ENCODE measurements around the gene MELTF.

MELTF gene

DNA sequence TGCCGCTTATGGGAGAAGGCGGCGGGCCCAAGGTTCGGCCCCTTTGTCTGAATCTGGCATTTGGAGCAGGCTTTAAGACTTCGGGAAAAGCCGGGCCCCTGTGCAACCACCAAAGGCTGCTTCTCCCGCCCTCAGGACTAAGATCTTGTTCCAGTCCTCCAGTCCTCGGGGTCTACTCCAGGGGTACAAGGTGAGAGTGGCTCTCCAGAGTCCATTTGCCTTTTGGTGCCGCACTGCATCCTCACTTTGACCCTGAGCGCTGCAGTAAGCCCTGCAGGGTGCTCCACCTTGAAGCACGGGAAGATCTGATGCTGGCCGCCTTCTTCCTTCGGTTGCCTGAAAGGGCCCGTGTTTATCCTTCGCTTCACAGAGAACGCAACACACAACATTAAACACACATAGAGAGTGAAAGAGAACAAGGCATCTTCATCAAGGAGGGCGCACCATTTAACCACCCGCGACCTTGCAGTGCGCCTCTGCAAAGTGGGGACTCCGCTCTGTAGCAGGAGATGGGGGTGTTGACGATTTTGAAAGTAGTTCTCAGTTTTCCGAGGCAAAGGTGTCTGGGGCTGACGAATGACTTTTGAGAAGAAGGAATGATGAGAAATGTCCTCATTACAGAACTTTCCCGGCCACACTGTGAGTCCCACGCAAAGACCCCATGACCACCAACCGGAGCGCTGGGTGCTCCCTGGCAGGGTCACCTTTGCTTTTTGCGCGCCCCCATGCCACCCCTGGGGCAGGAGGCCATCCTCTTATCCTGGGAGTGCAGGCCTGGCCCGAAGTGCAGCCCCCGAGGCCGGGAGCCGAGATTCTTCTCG is 62.0 kb downstream of the MELTF start:
- DNase-seq: no peak

DNA sequence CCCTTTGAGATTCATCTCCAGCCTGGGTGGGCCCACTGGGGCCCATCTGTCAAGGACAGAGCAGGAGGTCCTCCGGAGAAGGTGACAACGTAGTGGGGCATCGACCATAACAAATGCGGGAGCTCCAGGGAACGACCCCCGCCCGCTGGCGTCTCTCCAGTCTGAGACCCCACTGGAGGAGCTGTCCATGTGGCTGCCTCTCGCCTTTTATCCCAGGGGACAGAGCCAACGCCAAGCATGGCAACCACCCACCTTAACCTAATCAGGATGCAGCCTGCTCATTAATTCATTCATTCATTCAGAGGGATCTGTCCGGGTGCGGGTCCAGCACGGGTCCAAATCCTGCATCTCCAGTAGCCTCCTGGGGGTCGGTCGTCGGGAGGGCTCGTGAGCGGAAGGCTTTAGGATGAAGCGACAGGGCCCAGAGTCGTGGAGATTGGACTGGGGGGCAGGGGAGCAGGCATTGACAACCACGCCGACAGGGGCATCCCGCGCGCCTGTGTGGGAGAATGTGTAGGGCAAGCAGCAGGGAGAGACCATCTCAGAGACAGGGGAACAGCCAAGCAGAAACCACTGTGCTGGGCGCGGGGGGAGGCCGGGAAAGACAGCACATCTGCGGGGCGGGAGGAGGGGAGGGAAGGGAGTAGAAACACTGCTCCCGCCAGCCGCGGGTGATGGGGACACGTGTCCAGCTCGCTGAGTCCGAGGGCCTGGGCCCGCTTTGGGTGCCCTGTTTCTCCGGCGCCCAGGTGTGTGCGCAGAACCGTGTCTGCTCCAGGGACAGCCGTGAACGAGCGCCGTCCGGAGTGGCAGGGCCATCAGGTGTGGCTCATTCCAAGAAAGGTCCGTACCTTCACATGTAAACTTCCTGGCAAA is 62.9 kb downstream of the MELTF start:
- DNase-seq: no peak

- DNase-seq: no peak
Measured at GRCh38 chr3:196965804-196966173, 63.8 kb downstream of the MELTF start.

- DNase-seq: no peak
Measured at GRCh38 chr3:196965112-196965803, 64.4 kb downstream of the MELTF start.

DNA sequence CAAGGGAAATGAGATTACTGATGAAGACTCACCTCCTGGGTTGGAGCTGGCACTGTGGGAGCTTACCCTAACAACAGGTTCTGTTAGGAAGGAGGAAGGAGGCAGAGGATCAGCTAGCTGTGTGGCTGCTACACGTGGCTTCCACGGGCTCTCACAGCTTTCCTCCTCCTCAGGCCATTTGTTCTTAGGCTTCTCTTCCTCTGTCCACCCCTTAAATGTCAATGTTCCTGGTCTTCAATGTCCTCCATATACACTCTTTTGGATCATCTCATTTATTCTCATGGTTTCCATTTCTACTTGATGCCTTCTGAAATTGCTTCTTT is 66.0 kb downstream of the MELTF start:
- DNase-seq: no peak

DNA sequence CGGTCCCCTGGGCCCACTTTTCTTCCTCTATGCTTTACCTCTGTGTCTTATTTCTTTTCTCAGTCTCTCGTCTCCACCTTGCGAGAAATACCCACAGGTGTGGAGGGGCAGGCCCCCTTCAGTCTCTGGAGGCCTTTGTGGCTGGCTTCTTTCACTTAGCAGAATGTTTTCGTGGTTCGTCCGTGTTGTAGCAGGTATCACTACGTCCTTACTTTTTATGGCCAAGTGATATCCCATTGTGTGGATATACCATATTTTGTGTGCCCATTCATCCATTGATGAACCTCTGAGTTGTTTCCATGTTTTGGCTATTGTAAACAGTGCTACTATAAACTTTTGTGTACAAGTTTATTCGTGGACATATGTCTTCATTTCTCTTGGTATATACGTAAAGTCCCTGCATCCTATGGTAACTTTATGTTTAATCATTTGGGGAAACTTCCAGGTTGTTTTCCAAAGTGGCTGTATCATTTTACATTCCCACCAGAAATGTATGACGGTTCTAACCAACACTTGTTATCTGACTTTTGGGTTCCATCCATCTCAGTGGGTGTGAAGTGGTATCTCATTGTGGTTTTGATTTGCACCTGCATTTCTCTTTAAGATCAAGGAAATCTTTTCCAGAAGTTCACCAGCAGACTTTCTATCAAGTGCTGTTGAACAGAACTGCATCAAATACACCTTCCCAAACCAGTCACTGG is 66.5 kb downstream of the MELTF start:
- no peak for DNase-seq

- no peak for DNase-seq
Measured at GRCh38 chr3:196962108-196962929, 67.3 kb downstream of the MELTF start.

GRCh38 chr3:196954832-196955231 is 74.8 kb downstream of the MELTF start:
- no peak for DNase-seq
